Activated CD4-positive, alpha-beta T cell treated with anti-CD3 and anti-CD28 coated beads for 36 hours (primary cell): ENCODE measurements around the gene PLSCR2. TPM values are rescaled to one million over a fixed set of nuclear protein-coding genes. Genes with fewer than 3 reads are reported as not detected.
A peak's percentile ranks its signal among the peaks of the same experiment; 100 is the strongest.
"Not testable (repeated sequence)": the region's sequence is repeated elsewhere in the genome, so short reads cannot be mapped to it uniquely, and the experiment has no call there.

Source experiments
- ATAC-seq: fragments of 200-7000 bp; cut with Tn5 transposase; one replicate; pipeline ENCODE4 v1.10.0; 2021; ENCODE audit warnings: mild to moderate bottlenecking, moderate library complexity
- CTCF ChIA-PET: fragments of 350-600 bp; sonication (Branson Sonifier 250); formaldehyde crosslinking; loops from one replicate; lab custom pipeline; 2021; ENCODE audit warnings: antibody characterized with exemption; lab: Charles Lee
- POLR2A ChIA-PET: fragments of 350-600 bp; sonication (Branson Sonifier 250); formaldehyde crosslinking; loops from one replicate; lab custom pipeline; 2021; ENCODE audit warnings: antibody characterized with exemption, inconsistent platforms; lab: Charles Lee
- DNase-seq: peaks from one replicate; pipeline ENCODE4 v3.0.0-alpha.2; 2020
- H3K27ac Mint-ChIP-seq: one replicate; pipeline ENCODE4 v1.8.0; 2021; ENCODE audit warnings: mixed read lengths
- H3K27me3 Mint-ChIP-seq: one replicate; pipeline ENCODE4 v1.8.0; 2021; ENCODE audit warnings: mixed read lengths
- H3K36me3 Mint-ChIP-seq: one replicate; pipeline ENCODE4 v1.8.0; 2021; ENCODE audit warnings: low read depth, mixed read lengths
- H3K4me1 Mint-ChIP-seq: one replicate; pipeline ENCODE4 v1.8.0; 2021; ENCODE audit warnings: mixed read lengths
- H3K4me3 Mint-ChIP-seq: one replicate; pipeline ENCODE4 v1.8.0; 2021; ENCODE audit warnings: mild to moderate bottlenecking, moderate library complexity, mixed read lengths
- H3K9me3 Mint-ChIP-seq: one replicate; pipeline ENCODE4 v1.8.0; 2021; ENCODE audit warnings: low read depth, mixed read lengths
- intact Hi-C, 2 experiments: fragments of 100-400 bp; cut with DNase I in 1 of 2; cut with micrococcal nuclease in 1 of 2; formaldehyde crosslinking; loops; one replicate each; pipeline versions ENCODE4 v1.14.2 to v1.15.1; 2022 to 2024; cut with DNase I, micrococcal nuclease
- total RNA-seq, 2 experiments: library from RNA; stranded (reverse); gene quantifications; one replicate each; pipeline ENCODE4 v1.2.3, GENCODE V29; 2021

Gene PLSCR2
- total RNA-seq, 2 experiments from 2014 or later, result 0.25 TPM; not detected in 1

GRCh38 chr3:146476094-146476740, 6.9 kb upstream of the PLSCR2 start:
- Mint-ChIP-seq H3K36me3 (no peaks in the 10 kb centered on the region), H3K27ac (no peak overlapping the region), H3K27me3 (peaks cover 18% of the 10 kb centered on the region), H3K9me3 (no peaks in the 10 kb centered on the region), H3K4me3 (no peak overlapping the region), H3K4me1 (no peaks in the 10 kb centered on the region)
- ChIA-PET POLR2A (no interaction called here), CTCF (no interaction called here)
- intact Hi-C loops, result no loop called here
- DNase-seq (no peak), ATAC-seq (no peak)

GRCh38 chr3:146474976-146475375, 5.6 kb upstream of the PLSCR2 start:
- H3K4me1 Mint-ChIP-seq, intact Hi-C loops: not testable (repeated sequence)

DNA sequence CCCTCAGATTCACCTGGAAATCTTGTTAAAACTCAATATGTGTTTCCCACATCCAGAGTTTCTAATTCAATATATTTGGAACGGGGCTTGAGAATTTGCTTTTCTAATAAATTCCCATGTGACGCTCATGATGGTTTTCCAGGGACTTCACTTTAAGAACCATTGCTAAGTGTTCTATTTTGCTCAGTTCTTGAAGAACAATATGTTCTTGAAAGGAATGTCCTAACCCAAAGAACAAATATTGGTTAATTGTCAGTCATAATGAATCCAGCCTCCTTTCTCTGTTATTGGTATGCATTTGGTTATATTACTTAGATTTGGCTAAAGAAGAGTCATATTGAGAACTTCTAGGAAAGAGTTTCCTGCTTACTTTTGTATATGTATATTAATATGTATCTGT, 4.4 kb upstream of the PLSCR2 start:
- no peak for ATAC-seq
- CTCF ChIA-PET, result no interaction called here
- H3K36me3 Mint-ChIP-seq, result no peaks in the 10 kb centered on the region
- no peak for DNase-seq
- no peak overlapping the region for H3K27ac Mint-ChIP-seq
- POLR2A ChIA-PET, result no interaction called here
- no peaks in the 10 kb centered on the region for H3K4me1 Mint-ChIP-seq
- peaks cover 11% of the 10 kb centered on the region for H3K27me3 Mint-ChIP-seq
- intact Hi-C loops, result no loop called here
- no peak overlapping the region for H3K4me3 Mint-ChIP-seq
- H3K9me3 Mint-ChIP-seq, result no peaks in the 10 kb centered on the region

More at GRCh38 chr3:146474976-146475375, 5.6 kb upstream of the PLSCR2 start:
- H3K4me3 Mint-ChIP-seq, H3K27ac Mint-ChIP-seq, H3K9me3 Mint-ChIP-seq, CTCF ChIA-PET, POLR2A ChIA-PET, H3K36me3 Mint-ChIP-seq, ATAC-seq, DNase-seq: not testable (repeated sequence)
- peaks cover 16% of the 10 kb centered on the region for H3K27me3 Mint-ChIP-seq

GRCh38 chr3:146472611-146473010, 3.2 kb upstream of the PLSCR2 start:
- no peak overlapping the region for H3K27ac Mint-ChIP-seq
- ATAC-seq (no peak), DNase-seq (no peak)
- POLR2A ChIA-PET, result no interaction called here
- intact Hi-C loops, result no loop called here
- no peak overlapping the region for H3K4me3 Mint-ChIP-seq
- no peaks in the 10 kb centered on the region for H3K36me3 Mint-ChIP-seq
- no peaks in the 10 kb centered on the region for H3K4me1 Mint-ChIP-seq
- H3K9me3 Mint-ChIP-seq, result no peaks in the 10 kb centered on the region
- peaks cover 7% of the 10 kb centered on the region for H3K27me3 Mint-ChIP-seq
- CTCF ChIA-PET, result no interaction called here

DNA sequence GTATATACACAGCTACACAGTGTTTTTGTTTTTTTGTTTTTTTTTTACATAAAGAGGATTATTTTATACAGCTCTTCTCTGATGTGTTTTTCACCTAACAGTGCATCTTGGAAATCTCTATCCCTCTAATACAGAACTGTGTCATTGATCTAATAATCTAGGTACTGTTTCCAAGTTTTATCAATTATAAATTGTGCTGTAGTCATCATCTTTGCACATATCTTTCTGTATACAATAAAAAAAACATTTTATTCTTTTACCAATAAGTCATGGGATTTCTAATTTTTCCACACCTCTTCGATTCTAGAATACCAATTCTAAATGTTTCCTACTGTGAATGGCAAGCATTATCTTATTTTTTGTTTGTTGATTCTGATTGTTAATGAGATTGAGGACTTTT, 1.7 kb upstream of the PLSCR2 start:
- H3K9me3 Mint-ChIP-seq, result no peaks in the 10 kb centered on the region
- DNase-seq (no peak), ATAC-seq (no peak)
- peaks cover 7% of the 10 kb centered on the region for H3K27me3 Mint-ChIP-seq
- H3K4me3 Mint-ChIP-seq, result no peak overlapping the region
- H3K4me1 Mint-ChIP-seq, result no peaks in the 10 kb centered on the region
- CTCF ChIA-PET, result no interaction called here
- H3K27ac Mint-ChIP-seq, result no peak overlapping the region
- no peaks in the 10 kb centered on the region for H3K36me3 Mint-ChIP-seq
- POLR2A ChIA-PET, result no interaction called here
- intact Hi-C loops, result no loop called here

DNA sequence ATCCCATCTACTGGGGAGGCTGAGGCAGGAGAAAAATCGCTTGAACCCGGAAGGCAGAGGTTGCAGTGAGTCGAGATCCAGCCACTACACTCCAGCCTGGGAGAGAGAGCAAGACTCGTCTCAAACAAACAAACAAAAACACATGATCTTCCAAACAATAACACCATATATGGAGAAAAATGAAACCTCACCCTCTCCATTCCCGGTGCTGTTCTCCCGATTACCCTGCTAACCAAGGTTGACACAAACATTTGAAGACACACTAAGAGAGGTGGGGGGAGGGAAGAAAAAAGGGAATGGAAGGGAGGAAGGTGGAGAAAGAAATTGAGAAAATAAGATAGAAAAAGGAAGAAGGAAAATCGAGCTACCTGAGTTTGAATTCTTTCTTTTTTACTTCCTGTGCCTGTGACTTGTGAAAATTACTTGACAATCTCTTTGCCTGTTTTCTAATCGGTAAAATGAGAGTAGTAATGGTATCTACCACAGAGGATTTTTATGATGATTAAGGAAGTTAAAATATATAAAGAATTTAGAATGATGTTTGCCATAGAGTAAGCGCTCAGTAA, 1.1 kb upstream of the PLSCR2 start:
- Mint-ChIP-seq H3K9me3 (no peaks in the 10 kb centered on the region), H3K27me3 (peaks cover 7% of the 10 kb centered on the region), H3K4me3 (peak overlapping the region; percentile 67), H3K4me1 (peaks cover 3% of the 10 kb centered on the region), H3K27ac (no peak overlapping the region), H3K36me3 (no peaks in the 10 kb centered on the region)
- POLR2A ChIA-PET, result no interaction called here
- DNase-seq (no peak), ATAC-seq (no peak)
- intact Hi-C loops, result no loop called here
- CTCF ChIA-PET, result no interaction called here

DNA sequence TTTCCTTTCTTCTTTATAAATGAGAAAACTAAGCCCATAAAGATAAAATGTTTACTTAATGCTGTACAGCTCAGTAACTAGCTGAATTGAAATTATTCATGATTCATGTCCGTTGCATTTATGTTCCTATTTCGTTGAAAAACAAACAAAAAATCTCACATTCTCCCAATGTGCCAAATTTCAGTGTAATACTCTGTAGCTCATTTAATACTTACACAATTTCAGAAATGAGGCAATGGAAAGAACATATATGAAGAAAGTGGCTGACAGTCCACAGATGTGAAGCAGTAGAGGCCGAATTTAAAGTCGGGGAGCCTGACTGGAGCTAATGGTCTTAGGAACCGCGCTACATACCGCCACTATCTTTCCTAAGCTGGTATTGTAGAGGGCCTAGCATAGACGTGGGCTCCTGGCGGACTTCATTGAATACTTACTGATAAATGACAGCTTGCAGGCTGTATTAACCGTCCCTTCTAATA, 651 bp downstream of the PLSCR2 start:
- CTCF ChIA-PET, result interaction anchor here (0.7 to 1.3 kb wide), 3 partner anchors 20 to 107 kb away, joined by 3 to 6 read pairs (median 3); partner anchors contain the start of gene PLSCR1
- Mint-ChIP-seq H3K9me3 (no peaks in the 10 kb centered on the region), H3K27me3 (no peaks in the 10 kb centered on the region), H3K27ac (peak overlapping the region; percentile 60), H3K4me1 (peaks cover 9% of the 10 kb centered on the region), H3K4me3 (peak overlapping the region; percentile 67), H3K36me3 (no peaks in the 10 kb centered on the region)
- DNase-seq (no peak), ATAC-seq (no peak)
- intact Hi-C loops, result loop anchor here (1.0 to 2.0 kb wide), 3 partner anchors 30 to 76 kb away; partner anchors contain the start of gene PLSCR1 (in 2 of the 2)
- POLR2A ChIA-PET, result interaction anchor here (1.0 kb wide), 1 partner anchor 76 kb away, joined by 4 read pairs; the partner anchor contains the start of gene PLSCR1

DNA sequence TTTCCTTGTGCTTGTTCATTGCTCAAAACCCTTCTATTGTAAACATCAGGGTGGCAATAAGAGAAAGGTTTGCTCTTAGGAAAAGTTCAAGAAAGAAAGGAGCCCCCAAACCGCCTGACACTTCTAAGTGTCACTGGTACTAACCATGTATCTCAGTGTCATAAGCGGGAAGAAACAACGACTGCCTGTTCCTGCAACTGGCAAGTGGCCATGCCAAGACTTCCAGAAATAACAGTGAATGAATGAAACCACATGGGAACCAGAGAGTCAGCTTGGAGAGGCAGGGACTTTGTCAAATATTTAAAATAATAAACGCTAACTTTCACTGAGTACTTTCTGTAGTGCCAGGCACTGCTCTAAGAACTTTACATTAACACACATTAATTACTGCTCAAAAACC, 1.1 kb downstream of the PLSCR2 start:
- H3K9me3 Mint-ChIP-seq, result peaks cover 4% of the 10 kb centered on the region
- CTCF ChIA-PET, result interaction anchor here (1.2 kb wide), 1 partner anchor 76 kb away, joined by 6 read pairs; the partner anchor contains the start of gene PLSCR1
- intact Hi-C loops, result loop anchor here in 1 of 2 experiments (2.0 kb wide), 1 partner anchor 77 kb away; the partner anchor contains the start of gene PLSCR1

GRCh38 chr3:146466604-146467003, 2.8 kb downstream of the PLSCR2 start:
- ChIA-PET POLR2A (no interaction called here), CTCF (no interaction called here)
- peaks cover 13% of the 10 kb centered on the region for H3K4me1 Mint-ChIP-seq
- no peak overlapping the region for H3K27ac Mint-ChIP-seq
- no peak for DNase-seq
- H3K9me3 Mint-ChIP-seq, result peaks cover 4% of the 10 kb centered on the region
- no peak for ATAC-seq
- intact Hi-C loops, result no loop called here
- no peaks in the 10 kb centered on the region for H3K36me3 Mint-ChIP-seq
- H3K4me3 Mint-ChIP-seq, result no peak overlapping the region
- no peaks in the 10 kb centered on the region for H3K27me3 Mint-ChIP-seq

More for the DNA sequence above, 1.1 kb downstream of the PLSCR2 start:
- H3K4me3 Mint-ChIP-seq, result no peak overlapping the region
- ATAC-seq (no peak), DNase-seq (no peak)
- POLR2A ChIA-PET, result no interaction called here
- no peaks in the 10 kb centered on the region for H3K27me3 Mint-ChIP-seq
- peaks cover 13% of the 10 kb centered on the region for H3K4me1 Mint-ChIP-seq
- no peaks in the 10 kb centered on the region for H3K36me3 Mint-ChIP-seq
- peak overlapping the region; percentile 60 for H3K27ac Mint-ChIP-seq

- no peak for ATAC-seq
These were observed 3.5 kb downstream of the PLSCR2 start for GRCh38 chr3:146465693-146466465.

DNA sequence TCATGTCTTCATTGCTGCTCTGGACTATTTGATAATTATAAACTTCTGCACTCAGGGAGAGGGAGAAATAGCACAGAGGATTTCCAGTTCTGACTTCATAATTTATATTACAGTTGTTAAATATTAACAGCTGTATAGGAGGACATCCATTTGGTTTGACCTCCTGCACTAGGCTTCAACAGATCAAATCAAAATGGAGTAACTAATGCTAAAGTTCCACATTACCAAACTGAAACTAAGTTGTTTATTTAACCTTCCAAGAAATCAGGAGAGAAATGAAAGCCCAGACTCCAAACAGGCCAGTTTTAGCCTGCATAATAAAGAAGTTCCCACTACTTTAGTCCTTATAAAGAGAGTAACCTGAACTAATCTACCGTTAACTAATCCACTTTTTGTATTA, 4.6 kb downstream of the PLSCR2 start:
- Mint-ChIP-seq H3K36me3 (no peaks in the 10 kb centered on the region), H3K4me1 (peaks cover 13% of the 10 kb centered on the region), H3K27me3 (no peaks in the 10 kb centered on the region), H3K4me3 (no peak overlapping the region), H3K9me3 (peaks cover 4% of the 10 kb centered on the region), H3K27ac (no peak overlapping the region)
- POLR2A ChIA-PET, result no interaction called here
- intact Hi-C loops, result loop anchor here in 1 of 2 experiments (1.0 kb wide), 1 partner anchor 79 kb away; no protein-coding TSS in a partner anchor
- DNase-seq (no peak), ATAC-seq (no peak)
- CTCF ChIA-PET, result interaction anchor here (0.7 kb wide), 2 partner anchors 30 to 44 kb away, joined by 3 read pairs; no protein-coding TSS in a partner anchor

More at GRCh38 chr3:146465693-146466465, 3.5 kb downstream of the PLSCR2 start:
- Mint-ChIP-seq H3K27me3 (no peaks in the 10 kb centered on the region), H3K27ac (no peak overlapping the region), H3K4me3 (no peak overlapping the region), H3K9me3 (peaks cover 4% of the 10 kb centered on the region), H3K4me1 (peaks cover 13% of the 10 kb centered on the region), H3K36me3 (no peaks in the 10 kb centered on the region)
- ChIA-PET POLR2A (no interaction called here), CTCF (no interaction called here)
- no peak for DNase-seq
- intact Hi-C loops, result no loop called here
